GM12878 (cell line): ENCODE data around the gene PAX3. TPM values are rescaled to one million over a fixed set of nuclear protein-coding genes. Genes with fewer than 3 reads are reported as not detected.
A peak's percentile ranks its signal among the peaks of the same experiment; 100 is the strongest.

ENCODE experiments used
- ATF3 ChIP-seq: IDR thresholded peaks from 2 replicates; pipeline ENCODE4 v1.6.1; 2011; ENCODE audit warnings: low read depth, mild to moderate bottlenecking, low read length, moderate library complexity, borderline replicate concordance; ENCODE audit errors: extremely low read depth
- BMI1 ChIP-seq: fragments of 450-650 bp; IDR thresholded peaks from 2 replicates; pipeline ENCODE4 v1.6.1; 2016; ENCODE audit warnings: mild to moderate bottlenecking, moderate library complexity, borderline replicate concordance
- CBFB ChIP-seq: IDR thresholded peaks from 2 replicates; pipeline ENCODE4 v1.6.1; 2016; ENCODE audit warnings: antibody characterized with exemption, low read depth
- CEBPZ ChIP-seq: fragments of 150-350 bp; IDR thresholded peaks from 2 replicates; pipeline ENCODE4 v1.6.1; 2016; ENCODE audit warnings: low read depth, low read length
- CHD4 ChIP-seq: fragments of 200-600 bp; sonication (generic); IDR thresholded peaks from 2 replicates; pipeline ENCODE4 v1.6.1; 2016; ENCODE audit warnings: mild to moderate bottlenecking
- CREB1 ChIP-seq: IDR thresholded peaks from 2 replicates; pipeline ENCODE4 v1.6.1; 2012; ENCODE audit warnings: low read depth, mild to moderate bottlenecking, inconsistent platforms
- CREM ChIP-seq: IDR thresholded peaks from 2 replicates; pipeline ENCODE4 v1.6.1; 2014; ENCODE audit warnings: antibody characterized with exemption, low read depth
- E2F4 ChIP-seq: IDR thresholded peaks from 2 replicates; pipeline ENCODE4 v1.6.1; 2012; ENCODE audit warnings: low read depth, low read length, improper control_type of control experiment
- FOS ChIP-seq: IDR thresholded peaks from 3 replicates; pipeline ENCODE4 v1.6.1; 2011; ENCODE audit warnings: borderline replicate concordance; ENCODE audit not compliant: insufficient read length; ENCODE audit errors: extremely low read depth
- HDAC6 ChIP-seq: fragments of 200-600 bp; sonication (generic); IDR thresholded peaks from one replicate; pipeline ENCODE4 v1.8.0; 2017; ENCODE audit warnings: antibody characterized with exemption; ENCODE audit not compliant: unreplicated experiment
- KDM1A ChIP-seq: fragments of 200-600 bp; sonication (generic); IDR thresholded peaks from 2 replicates; pipeline ENCODE4 v1.6.1; 2016; ENCODE audit warnings: borderline replicate concordance
- MAX ChIP-seq: IDR thresholded peaks from 2 replicates; pipeline ENCODE4 v1.6.1; 2012; ENCODE audit warnings: low read depth, low read length, improper control_type of control experiment
- MTA2 ChIP-seq: fragments of 450-650 bp; IDR thresholded peaks from 2 replicates; pipeline ENCODE4 v1.6.1; 2016; ENCODE audit warnings: low read depth, mild to moderate bottlenecking, moderate library complexity
- MTA3 ChIP-seq: IDR thresholded peaks from 2 replicates; pipeline ENCODE4 v1.6.1; 2012; ENCODE audit warnings: low read length, inconsistent platforms, borderline replicate concordance
- NFIC ChIP-seq: IDR thresholded peaks from 2 replicates; pipeline ENCODE4 v1.6.1; 2012; ENCODE audit warnings: low read depth, mild to moderate bottlenecking, inconsistent platforms, low read length, moderate library complexity
- NKRF ChIP-seq: fragments of 450-650 bp; conservative IDR thresholded peaks from 2 replicates; pipeline ENCODE4 v1.6.1; 2017; ENCODE audit warnings: mild to moderate bottlenecking, moderate library complexity
- RUNX3 ChIP-seq: IDR thresholded peaks from 2 replicates; pipeline ENCODE4 v1.6.1; 2012; ENCODE audit warnings: low read length, inconsistent platforms
- SMC3 ChIP-seq: IDR thresholded peaks from 2 replicates; pipeline ENCODE4 v1.6.1; 2011; ENCODE audit warnings: low read length, improper control_type of control experiment, borderline replicate concordance
- SP1 ChIP-seq: IDR thresholded peaks from one replicate; pipeline ENCODE4 v1.6.1; 2011; ENCODE audit warnings: low read depth, low read length
- SRF ChIP-seq, 2 experiments: IDR thresholded peaks; 2 replicates each; pipeline ENCODE4 v1.6.1; 2011; ENCODE audit warnings: low read depth in 2 of 2, low read length in 2 of 2, mild to moderate bottlenecking in 1 of 2, moderate library complexity in 1 of 2
- TCF3 ChIP-seq: IDR thresholded peaks from 2 replicates; pipeline ENCODE4 v1.6.1; 2012; ENCODE audit warnings: low read depth, mild to moderate bottlenecking, low read length, borderline replicate concordance; ENCODE audit not compliant: insufficient read depth
- ZSCAN29 ChIP-seq: fragments of 450-650 bp; IDR thresholded peaks from 2 replicates; pipeline ENCODE4 v1.6.1; 2017; ENCODE audit warnings: mild to moderate bottlenecking, moderate library complexity
- ZZZ3 ChIP-seq: IDR thresholded peaks from 2 replicates; pipeline ENCODE4 v1.6.1; 2011; ENCODE audit warnings: low read depth; ENCODE audit not compliant: control insufficient read depth, insufficient read length
- polyA plus RNA-seq, 11 experiments: library from polyadenylated mRNA; depleted of rRNA in 4 of 11; unstranded in 6 of 11; stranded (reverse) in 5 of 11; fragments of >200 nt; fragmentation: Nextera tagmentation in 4 of 11; fragmentation: Illumina TruSeq in 1 of 11; extraction: Ambion mirVana in 4 of 11; extraction: Trizol in 1 of 11; gene quantifications; 1 replicate in 1 of 11; 2 replicates in 10 of 11; pipeline versions ENCODE4 v1.2.1 to v1.2.3, GENCODE V29; 2011 to 2016; ENCODE audit warnings: inconsistent platforms in 2 of 11, missing spikeins in 2 of 11, low read depth in 1 of 11
- total RNA-seq, 4 experiments: library from RNA; depleted of rRNA in 3 of 4; stranded (reverse); fragments of >200 nt in 3 of 4; fragmentation: Illumina TruSeq in 1 of 4; extraction: Trizol in 1 of 4; gene quantifications; 2 replicates each; pipeline versions ENCODE4 v1.2.1 to v1.2.3, GENCODE V29; 2013 to 2021

The PAX3 gene
- total and polyA plus RNA-seq, 10 of the 15 experiments (the other 5 are each of a cell fraction or from before 2014, with no cell fraction given), result not detected

- TF ChIP-seq MTA3, result no peak
- 0 out of 2 replicates have a peak, but pooled peaks have one; percentile 24 for TF ChIP-seq CREB1
- no peak for TF ChIP-seq CBFB
- TF ChIP-seq SMC3, result peak; percentile 46; the same call in 1 of the 2 replicates
- no peak for TF ChIP-seq FOS
- TF ChIP-seq HDAC6, result no peak
- no peak for TF ChIP-seq MAX
- TF ChIP-seq ZSCAN29, result no peak
- peak; percentile 39; the same call in 1 of the 2 replicates for TF ChIP-seq NKRF
- peak; percentile 14; the same call in 1 of the 2 replicates for TF ChIP-seq RUNX3
- no peak for TF ChIP-seq ZZZ3
- TF ChIP-seq KDM1A, result no peak
- no peak for TF ChIP-seq CHD4
- no peak for TF ChIP-seq CEBPZ
- TF ChIP-seq TCF3, result 0 out of 2 replicates have a peak, but pooled peaks have one; percentile 20
- TF ChIP-seq SP1, result no peak
- no peak for TF ChIP-seq CREM
- no peak for TF ChIP-seq E2F4
- TF ChIP-seq BMI1, result no peak
- TF ChIP-seq MTA2, result no peak
- no peak for TF ChIP-seq SRF (IDR thresholded peaks at IDR 0.05; ENCODE audit: low read depth in 2 of 2, low read length in 2 of 2)
- TF ChIP-seq ATF3, result no peak
- TF ChIP-seq NFIC, result no peak
These were observed 20.2 kb upstream of the PAX3 start (continued) for GRCh38 chr2:222318712-222319585.
